ENCODE results near the gene GNGT2. TPM values are rescaled to one million over a fixed set of nuclear protein-coding genes. Genes with fewer than 3 reads are reported as not detected.

GNGT2 gene
- total RNA-seq, 1 experiment from 2014 or later: not detected

GRCh38 chr17:49197346-49197998 is 12.9 kb downstream of the GNGT2 start:
- no peaks in the 10 kb centered on the region for H3K9me3 ChIP-seq (ENCODE audit: control insufficient read depth, insufficient read depth, low read depth, low read length)
- no peaks in the 10 kb centered on the region for H3K36me3 ChIP-seq (ENCODE audit: control insufficient read depth, insufficient read depth, low read length)
- in situ Hi-C loops (cut with HindIII; ENCODE audit: low pct_unique_long_range_greater_than_20kb, low sequenced_read_pairs): no loop called here
- no peak overlapping the region for H3K27ac ChIP-seq (ENCODE audit: low read length)
- no peak for DNase-seq (ENCODE audit: low read depth, low spot score)
- no peak overlapping the region for H3K4me3 ChIP-seq (ENCODE audit: low read depth in 2 of 2, low read length in 2 of 2)
- BruUV-seq (replicated peaks): no TSS peak
- TF ChIP-seq SIN3A (IDR thresholded peaks at IDR 0.05; ENCODE audit: borderline replicate concordance, insufficient read depth, low read depth, low read length) (no peak), POLR2AphosphoS5 (IDR thresholded peaks at IDR 0.05; ENCODE audit: low read depth, low read length) (no peak), CTCF (IDR thresholded peaks at IDR 0.05) (no peak), REST (IDR thresholded peaks at IDR 0.05; ENCODE audit: insufficient read depth in 1 of 2, low read depth in 2 of 2, low read length in 1 of 2) (no peak), TCF7L2 (IDR thresholded peaks at IDR 0.05; ENCODE audit: low read depth, low read length) (no peak)
- H3K4me1 ChIP-seq (ENCODE audit: control insufficient read depth, insufficient read depth, low read length): peaks cover 4% of the 10 kb centered on the region; the same call in 1 of the 2 replicates
- POLR2A ChIA-PET: no interaction called here
- no peak for ATAC-seq
- CTCF ChIA-PET: no interaction called here
- H3K27me3 ChIP-seq (ENCODE audit: control insufficient read depth, insufficient read depth, low read length): no peaks in the 10 kb centered on the region
- intact Hi-C loops (cut with micrococcal nuclease; ENCODE audit: unreplicated experiment): no loop called here

- Histone ChIP-seq H3K27me3 (ENCODE audit: control insufficient read depth, insufficient read depth, low read length) (no peaks in the 10 kb centered on the region), H3K4me3 (ENCODE audit: low read depth in 2 of 2, low read length in 2 of 2) (no peak overlapping the region), H3K4me1 (ENCODE audit: control insufficient read depth, insufficient read depth, low read length) (peaks cover 5% of the 10 kb centered on the region; the same call in 1 of the 2 replicates), H3K9me3 (ENCODE audit: control insufficient read depth, insufficient read depth, low read depth, low read length) (no peaks in the 10 kb centered on the region), H3K36me3 (ENCODE audit: control insufficient read depth, insufficient read depth, low read length) (no peaks in the 10 kb centered on the region), H3K27ac (ENCODE audit: low read length) (no peak overlapping the region)
- DNase-seq (ENCODE audit: low read depth, low spot score) (no peak), ATAC-seq (no peak)
- intact Hi-C loops (cut with micrococcal nuclease; ENCODE audit: unreplicated experiment): no loop called here
- ChIA-PET CTCF (no interaction called here), POLR2A (no interaction called here)
- TF ChIP-seq CTCF (IDR thresholded peaks at IDR 0.05): no peak
- TF ChIP-seq SIN3A (IDR thresholded peaks at IDR 0.05; ENCODE audit: borderline replicate concordance, insufficient read depth, low read depth, low read length): no peak
- no peak for TF ChIP-seq REST (IDR thresholded peaks at IDR 0.05; ENCODE audit: insufficient read depth in 1 of 2, low read depth in 2 of 2, low read length in 1 of 2)
- TF ChIP-seq TCF7L2 (IDR thresholded peaks at IDR 0.05; ENCODE audit: low read depth, low read length): no peak
- BruUV-seq (replicated peaks): no TSS peak
- in situ Hi-C loops (cut with HindIII; ENCODE audit: low pct_unique_long_range_greater_than_20kb, low sequenced_read_pairs): no loop called here
Observed at GRCh38 chr17:49196520-49196919, 13.9 kb downstream of the GNGT2 start.
